Suprapubic skin (tissue), 3 donors: ENCODE measurements around the gene CD9.

Experiments used
- POLR2A ChIP-seq, 2 donors: fragments of 450-650 bp; IDR thresholded peaks; one replicate each; pipeline ENCODE4 v1.6.1; 2017; ENCODE audit warnings: antibody characterized with exemption in 2 of 2, mild to moderate bottlenecking in 2 of 2, moderate library complexity in 2 of 2
- TF ChIP-seq, protein P1 (sequence below), 2 donors: fragments of 200-600 bp in 1 of 2; fragments of 450-650 bp in 1 of 2; sonication (generic) in 1 of 2; IDR thresholded peaks; one replicate each; pipeline ENCODE4 v1.5.1; 2016 to 2019; ENCODE audit warnings: antibody characterized with exemption in 2 of 2, mild to moderate bottlenecking in 1 of 2, moderate library complexity in 1 of 2

DNA sequence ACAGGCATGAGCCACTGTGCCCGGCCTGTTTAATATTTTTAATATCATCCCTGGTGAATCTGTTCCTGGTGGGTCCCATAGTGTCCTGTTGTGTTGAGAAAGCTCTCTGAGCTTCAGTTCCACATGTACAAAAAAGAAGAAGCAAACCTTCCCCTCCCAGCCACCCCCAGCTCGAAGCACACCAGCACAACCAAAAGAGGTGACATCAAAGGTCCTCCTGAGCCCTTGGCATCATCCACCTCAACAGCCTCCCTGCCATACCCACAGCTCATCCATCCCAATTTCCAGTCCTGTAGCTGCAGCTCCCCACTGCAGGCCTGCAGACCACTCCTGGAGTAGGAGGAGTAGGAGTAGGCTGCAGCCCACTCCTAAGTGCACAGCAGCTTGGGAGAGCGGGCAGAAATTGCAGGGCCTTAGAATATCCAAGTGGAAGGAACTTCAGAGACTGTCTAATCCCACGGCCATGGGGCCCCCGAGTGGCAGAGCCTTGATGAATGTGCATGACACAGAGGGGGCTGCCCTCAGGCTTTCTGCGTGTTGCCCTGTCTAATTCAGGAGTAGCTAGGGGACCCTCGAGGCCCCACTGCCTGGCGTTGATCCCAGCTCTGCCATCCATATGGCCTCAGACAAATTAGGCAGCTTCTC lies 36.7 kb upstream of the CD9 start:
- TF ChIP-seq, protein P1, sequence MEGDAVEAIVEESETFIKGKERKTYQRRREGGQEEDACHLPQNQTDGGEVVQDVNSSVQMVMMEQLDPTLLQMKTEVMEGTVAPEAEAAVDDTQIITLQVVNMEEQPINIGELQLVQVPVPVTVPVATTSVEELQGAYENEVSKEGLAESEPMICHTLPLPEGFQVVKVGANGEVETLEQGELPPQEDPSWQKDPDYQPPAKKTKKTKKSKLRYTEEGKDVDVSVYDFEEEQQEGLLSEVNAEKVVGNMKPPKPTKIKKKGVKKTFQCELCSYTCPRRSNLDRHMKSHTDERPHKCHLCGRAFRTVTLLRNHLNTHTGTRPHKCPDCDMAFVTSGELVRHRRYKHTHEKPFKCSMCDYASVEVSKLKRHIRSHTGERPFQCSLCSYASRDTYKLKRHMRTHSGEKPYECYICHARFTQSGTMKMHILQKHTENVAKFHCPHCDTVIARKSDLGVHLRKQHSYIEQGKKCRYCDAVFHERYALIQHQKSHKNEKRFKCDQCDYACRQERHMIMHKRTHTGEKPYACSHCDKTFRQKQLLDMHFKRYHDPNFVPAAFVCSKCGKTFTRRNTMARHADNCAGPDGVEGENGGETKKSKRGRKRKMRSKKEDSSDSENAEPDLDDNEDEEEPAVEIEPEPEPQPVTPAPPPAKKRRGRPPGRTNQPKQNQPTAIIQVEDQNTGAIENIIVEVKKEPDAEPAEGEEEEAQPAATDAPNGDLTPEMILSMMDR (IDR thresholded peaks at IDR 0.05): no peak
- no peak for TF ChIP-seq POLR2A (IDR thresholded peaks at IDR 0.05)
